H1 (cell line): Measurements from ENCODE around the gene PROSER1. TPM values are rescaled to one million over a fixed set of nuclear protein-coding genes. Genes with fewer than 3 reads are reported as not detected.

Source experiments
- CTCF ChIA-PET: fragments of 300-600 bp; sonication (Branson Sonifier 250); formaldehyde crosslinking; loops from one replicate; lab custom pipeline; 2021; ENCODE audit not compliant: partially characterized antibody; lab: Charles Lee
- POLR2A ChIA-PET: fragments of 300-600 bp; sonication (Branson Sonifier 250); formaldehyde crosslinking; loops from one replicate; lab custom pipeline; 2021; ENCODE audit warnings: inconsistent platforms; ENCODE audit not compliant: partially characterized antibody; lab: Charles Lee
- DNase-seq, 2 experiments: peaks; one replicate each; pipeline versions ENCODE4 v3.0.0 to v3.0.0-alpha.2; 2010 to 2022; ENCODE audit warnings: low spot score in 2 of 2, low read depth in 1 of 2, mixed read lengths in 1 of 2
- FAIRE-seq: peaks from 2 replicates; lab custom pipeline; 2011; peaks lifted over from hg19 to GRCh38; lab: Jason Lieb, UNC
- H2AFZ ChIP-seq: 2 replicates; pipeline ENCODE4 v1.8.1; 2012; ENCODE audit warnings: low read length, inconsistent platforms
- H2AK5ac ChIP-seq: 2 replicates; pipeline ENCODE4 v1.6.1; 2013; ENCODE audit warnings: low read depth, low read length
- H2BK120ac ChIP-seq: replicated peaks from 2 replicates; pipeline ENCODE3; 2013; ENCODE audit warnings: low read depth, low read length, inconsistent platforms
- H2BK12ac ChIP-seq: 2 replicates; pipeline ENCODE4 v1.6.1; 2013; ENCODE audit warnings: low read depth, low read length
- H2BK15ac ChIP-seq: 2 replicates; pipeline ENCODE4 v1.6.1; 2013; ENCODE audit warnings: low read length
- H2BK20ac ChIP-seq: 2 replicates; pipeline ENCODE4 v1.6.1; 2013; ENCODE audit warnings: low read length
- H2BK5ac ChIP-seq: 2 replicates; pipeline ENCODE4 v1.6.1; 2013; ENCODE audit warnings: low read depth, low read length
- H3K14ac ChIP-seq: 2 replicates; pipeline ENCODE4 v1.6.1; 2013; ENCODE audit warnings: inconsistent platforms; ENCODE audit not compliant: insufficient read length
- H3K18ac ChIP-seq: 2 replicates; pipeline ENCODE4 v1.6.1; 2013; ENCODE audit warnings: low read length; ENCODE audit errors: extremely low read depth
- H3K23ac ChIP-seq: 2 replicates; pipeline ENCODE4 v1.6.1; 2013; ENCODE audit warnings: inconsistent platforms; ENCODE audit not compliant: insufficient read length
- H3K23me2 ChIP-seq: 2 replicates; pipeline ENCODE4 v1.6.1; 2013; ENCODE audit warnings: low read depth, low read length
- H3K27ac ChIP-seq: 2 replicates; pipeline ENCODE4 v1.6.1; 2011; ENCODE audit warnings: low read depth, low read length, inconsistent platforms
- H3K27me3 ChIP-seq, 4 experiments: replicated peaks in 1 of 4; 1 replicate in 1 of 4; 2 replicates in 3 of 4; pipeline versions ENCODE4 v1.6.1 to v1.8.1; 2011 to 2013; ENCODE audit warnings: low read length in 3 of 4, mild to moderate bottlenecking in 3 of 4, inconsistent platforms in 2 of 4, mixed read lengths in 2 of 4, moderate library complexity in 1 of 4; ENCODE audit not compliant: control insufficient read depth in 3 of 4, insufficient read depth in 3 of 4; ENCODE audit errors: extremely low read depth in 1 of 4
- H3K36me3 ChIP-seq, 4 experiments: 2 replicates each; pipeline versions ENCODE4 v1.6.1 to v1.8.1; 2011 to 2013; ENCODE audit warnings: mild to moderate bottlenecking in 4 of 4, low read length in 3 of 4, moderate library complexity in 2 of 4, control low read depth in 1 of 4, inconsistent platforms in 1 of 4; ENCODE audit not compliant: insufficient read depth in 4 of 4, control insufficient read depth in 2 of 4
- H3K4ac ChIP-seq: replicated peaks from 2 replicates; pipeline ENCODE3; 2013; ENCODE audit warnings: low read length, low read depth, mixed read lengths, inconsistent platforms; ENCODE audit not compliant: insufficient read length
- H3K4me1 ChIP-seq, 4 experiments: replicated peaks in 1 of 4; 1 replicate in 1 of 4; 2 replicates in 3 of 4; pipeline versions ENCODE4 v1.6.1 to v1.8.1; 2011 to 2013; ENCODE audit warnings: low read length in 3 of 4, inconsistent platforms in 2 of 4, mixed read lengths in 1 of 4; ENCODE audit not compliant: insufficient read depth in 4 of 4, control insufficient read depth in 3 of 4
- H3K4me2 ChIP-seq, 2 experiments: 2 replicates each; pipeline versions ENCODE4 v1.6.1 to v1.8.1; 2011 to 2013; ENCODE audit warnings: low read depth in 2 of 2, low read length in 2 of 2, control low read depth in 1 of 2, inconsistent platforms in 1 of 2, mild to moderate bottlenecking in 1 of 2; ENCODE audit not compliant: insufficient read depth in 1 of 2
- H3K4me3 ChIP-seq, 4 experiments: fragments of 200-600, 300-600 bp in 1 of 4; sonication (generic), shearing (Covaris generic), sonication (Bioruptor Twin) in 1 of 4; 2 replicates each; pipeline versions ENCODE4 v1.5.1 to v1.8.1; 2011 to 2016; ENCODE audit warnings: low read length in 4 of 4, low read depth in 3 of 4, control low read depth in 2 of 4, inconsistent platforms in 2 of 4, mild to moderate bottlenecking in 2 of 4, mixed read lengths in 1 of 4, moderate library complexity in 1 of 4; ENCODE audit not compliant: insufficient read depth in 2 of 4; ENCODE audit errors: extremely low read depth in 1 of 4
- H3K56ac ChIP-seq: replicated peaks from 2 replicates; pipeline ENCODE3; 2013; ENCODE audit warnings: low read depth, mild to moderate bottlenecking, mixed read lengths, low read length, inconsistent platforms; ENCODE audit not compliant: insufficient read length
- H3K79me1 ChIP-seq: 2 replicates; pipeline ENCODE4 v1.6.1; 2013; ENCODE audit warnings: low read depth, low read length, control low read depth
- H3K79me2 ChIP-seq, 2 experiments: 2 replicates each; pipeline versions ENCODE4 v1.6.1 to v1.8.1; 2012 to 2013; ENCODE audit warnings: low read length in 2 of 2, mild to moderate bottlenecking in 2 of 2, inconsistent platforms in 1 of 2; ENCODE audit not compliant: insufficient read depth in 2 of 2, control insufficient read depth in 1 of 2
- H3K9ac ChIP-seq, 4 experiments: replicated peaks in 1 of 4; 1 replicate in 1 of 4; 2 replicates in 3 of 4; pipeline versions ENCODE4 v1.6.1 to v1.8.1; 2011 to 2013; ENCODE audit warnings: low read depth in 3 of 4, low read length in 3 of 4, control low read depth in 2 of 4, mild to moderate bottlenecking in 2 of 4, moderate library complexity in 2 of 4, inconsistent platforms in 1 of 4; ENCODE audit errors: extremely low read depth in 1 of 4
- H3K9me3 ChIP-seq, 2 experiments: 2 replicates each; pipeline versions ENCODE4 v1.6.1 to v1.8.1; 2012 to 2013; ENCODE audit warnings: mild to moderate bottlenecking in 2 of 2, moderate library complexity in 2 of 2, control low read depth in 1 of 2, inconsistent platforms in 1 of 2, low read depth in 1 of 2, low read length in 1 of 2, mixed read lengths in 1 of 2; ENCODE audit not compliant: insufficient read depth in 2 of 2
- H4K20me1 ChIP-seq, 2 experiments: replicated peaks in 1 of 2; 2 replicates each; pipeline versions ENCODE3 to v1.8.1; 2011 to 2013; ENCODE audit warnings: inconsistent platforms in 2 of 2, low read length in 2 of 2, mild to moderate bottlenecking in 1 of 2; ENCODE audit not compliant: insufficient read depth in 2 of 2, control insufficient read depth in 1 of 2
- H4K5ac ChIP-seq: 2 replicates; pipeline ENCODE4 v1.6.1; 2013; ENCODE audit warnings: low read length, low read depth, mixed read lengths, inconsistent platforms; ENCODE audit not compliant: insufficient read length
- H4K8ac ChIP-seq: 2 replicates; pipeline ENCODE4 v1.8.0; 2013; ENCODE audit warnings: mild to moderate bottlenecking, moderate library complexity, low read length, inconsistent platforms; ENCODE audit not compliant: insufficient read depth; ENCODE audit errors: extremely low read depth
- H4K91ac ChIP-seq: replicated peaks from 2 replicates; pipeline ENCODE3; 2013; ENCODE audit warnings: low read length, mixed read lengths, inconsistent platforms; ENCODE audit not compliant: insufficient read length
- CHD2 ChIP-seq: IDR thresholded peaks from 2 replicates; pipeline ENCODE4 v1.6.1; 2012; ENCODE audit warnings: low read length, improper control_type of control experiment
- CREB1 ChIP-seq: IDR thresholded peaks from 2 replicates; pipeline ENCODE4 v1.6.1; 2012; ENCODE audit warnings: inconsistent platforms
- FOSL1 ChIP-seq: IDR thresholded peaks from 2 replicates; pipeline ENCODE4 v1.6.1; 2011; ENCODE audit warnings: mild to moderate bottlenecking, low read depth, low read length, moderate library complexity; ENCODE audit not compliant: insufficient read depth
- KDM1A ChIP-seq: fragments of 200-600, 300-600 bp; sonication (generic); IDR thresholded peaks from 2 replicates; pipeline ENCODE4 v1.7.1; 2016; ENCODE audit warnings: mild to moderate bottlenecking, low read length, borderline replicate concordance
- POU5F1 ChIP-seq: IDR thresholded peaks from 2 replicates; pipeline ENCODE4 v1.6.1; 2011; ENCODE audit warnings: low read depth, mild to moderate bottlenecking, low read length, moderate library complexity
- SIN3A ChIP-seq, 2 experiments: IDR thresholded peaks in 1 of 2; conservative IDR thresholded peaks in 1 of 2; 2 replicates each; pipeline ENCODE4 v1.6.1; 2011 to 2012; ENCODE audit warnings: low read length in 2 of 2, improper control_type of control experiment in 1 of 2, low read depth in 1 of 2, mild to moderate bottlenecking in 1 of 2
- SIRT6 ChIP-seq: IDR thresholded peaks from one replicate; pipeline ENCODE4 v1.7.1; 2012; ENCODE audit warnings: low read length, inconsistent platforms
- SRF ChIP-seq: IDR thresholded peaks from 2 replicates; pipeline ENCODE4 v1.6.1; 2011; ENCODE audit warnings: mild to moderate bottlenecking, low read depth, low read length, moderate library complexity
- TAF7 ChIP-seq: optimal IDR thresholded peaks from 2 replicates; pipeline ENCODE3; 2011; ENCODE audit warnings: low read depth, mild to moderate bottlenecking, inconsistent platforms, low read length, moderate library complexity, borderline replicate concordance
- YY1 ChIP-seq: IDR thresholded peaks from 2 replicates; pipeline ENCODE4 v1.6.1; 2011; ENCODE audit warnings: low read depth, mild to moderate bottlenecking, low read length
- WGBS, 2 experiments: shearing (Covaris generic) in 1 of 2; methylation state at CpG; one replicate each; pipeline versions ENCODE4 v1.1.6 to v1.1.7; 2013 to 2015; ENCODE audit warnings: low lambda C conversion rate in 2 of 2, mixed read lengths in 2 of 2, inconsistent platforms in 1 of 2, low coverage in 1 of 2, missing lambda C conversion rate in 1 of 2; ENCODE audit not compliant: insufficient replicate concordance in 2 of 2, insufficient coverage in 1 of 2, insufficient read length in 1 of 2; ENCODE audit errors: extremely low coverage in 1 of 2, missing lambda C conversion rate in 1 of 2; 5-methylcytosine and 5-hydroxymethylcytosine counted together
- polyA plus RNA-seq, 7 experiments: library from polyadenylated mRNA; depleted of rRNA in 3 of 7; stranded (reverse) in 5 of 7; unstranded in 2 of 7; fragments of >200 nt in 5 of 7; fragments of 200-250 nt in 2 of 7; gene quantifications; 1 replicate in 5 of 7; 2 replicates in 1 of 7; 4 replicates in 1 of 7; pipeline versions ENCODE4 v1.2.1 to v1.2.3, GENCODE V29; 2011 to 2013; ENCODE audit warnings: missing spikeins in 2 of 7, mixed read lengths in 2 of 7
- total RNA-seq: library from RNA; stranded (reverse); fragmentation: NEBNext Ultra II Directional; extraction: Animal tissue kit (Norgen Biotek cat#: 25700); gene quantifications from 2 replicates; pipeline ENCODE4 v1.2.1, GENCODE V29; 2021
- TF ChIP-seq, protein P1 (sequence below): IDR thresholded peaks from 2 replicates; pipeline ENCODE4 v1.6.1; 2012; ENCODE audit warnings: inconsistent platforms
- TF ChIP-seq, protein P2 (sequence below): IDR thresholded peaks from 2 replicates; pipeline ENCODE4 v1.6.1; 2011; ENCODE audit warnings: low read depth, mild to moderate bottlenecking, low read length; ENCODE audit not compliant: insufficient read depth

Gene PROSER1
- total and polyA plus RNA-seq, 2 of the 8 experiments (the other 6 are each of a cell fraction or from before 2014, with no cell fraction given) = 99.2 to 116 TPM

DNA sequence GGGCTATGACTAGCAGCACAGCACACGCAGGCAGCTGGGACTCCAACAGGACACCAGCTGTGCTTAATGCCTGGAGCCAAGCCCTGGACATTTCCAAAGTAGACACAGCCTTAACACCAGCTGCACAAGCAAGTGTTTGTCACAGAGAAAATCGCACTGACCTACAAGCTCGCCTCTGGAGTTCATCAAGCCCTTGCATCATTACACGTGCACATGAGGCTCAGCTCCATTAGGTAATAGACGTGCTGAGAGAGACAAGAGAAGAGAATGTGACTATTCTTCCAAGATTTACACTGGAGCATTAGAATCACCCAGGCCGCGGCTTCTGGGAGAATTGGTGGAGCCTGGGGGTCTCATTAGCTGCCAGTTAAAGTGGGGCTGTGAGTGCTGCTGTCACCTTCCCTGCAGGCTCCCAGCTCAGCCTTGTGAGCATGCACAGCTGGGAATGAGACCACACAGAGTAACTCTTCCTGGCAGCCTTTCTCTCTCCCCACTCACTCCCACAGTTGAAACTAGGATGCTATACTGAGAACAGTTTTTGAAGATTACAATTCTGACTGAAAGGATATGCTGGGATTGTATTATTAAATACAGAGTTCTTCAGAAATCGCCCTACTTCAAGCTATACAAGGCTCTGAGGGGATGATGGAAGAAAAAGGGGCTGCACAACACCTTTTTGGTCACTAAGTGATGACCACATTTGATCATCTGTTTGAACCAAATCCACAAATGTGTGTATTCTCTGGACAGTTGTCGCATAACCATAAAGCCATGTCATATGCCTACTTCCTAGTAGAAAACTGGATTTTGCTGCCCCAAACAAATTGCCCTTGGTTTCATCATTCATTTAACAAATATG, 57.8 kb downstream of the PROSER1 start:
- H2BK12ac ChIP-seq = no peak overlapping the region
- H3K23ac ChIP-seq = no peak overlapping the region
- ChIA-PET POLR2A (no interaction called here), CTCF (interaction anchor here (0.6 to 1.9 kb wide), 5 partner anchors 10 to 1658 kb away, joined by 3 to 5 read pairs (median 4); no protein-coding TSS in a partner anchor)
- no peak overlapping the region for H3K4ac ChIP-seq
- WGBS, 2 experiments = 84% methylated on average over 9 of the region's 9 CpGs; no CpG with 5 or more reads in 1 of the 2 experiments
- no peaks in the 10 kb centered on the region for H3K79me2 ChIP-seq
- peaks cover 0 to 9% (median 4%) of the 10 kb centered on the region in 4 experiments; a peak in 3 of 7 replicates for H3K4me1 ChIP-seq
- no peaks in the 10 kb centered on the region for H3K36me3 ChIP-seq
- no peak overlapping the region; the same call in 1 of the 2 replicates for H4K8ac ChIP-seq
- H3K9me3 ChIP-seq = peaks cover 0 to 4% of the 10 kb centered on the region in 2 experiments; a peak in 1 of 4 replicates
- no peak overlapping the region for H2BK20ac ChIP-seq
- H3K4me3 ChIP-seq = no peak overlapping the region
- no peak overlapping the region for H3K4me2 ChIP-seq
- no peak overlapping the region for H2BK5ac ChIP-seq
- H2AFZ ChIP-seq = peak overlapping the region; percentile 98
- FAIRE-seq (no peak), DNase-seq (no peak)
- H3K56ac ChIP-seq = no peak overlapping the region
- H3K9ac ChIP-seq = no peak overlapping the region
- peak overlapping the region; percentile 38 for H3K27ac ChIP-seq
- no peak overlapping the region for H2AK5ac ChIP-seq
- no peak overlapping the region for H2BK15ac ChIP-seq
- H3K79me1 ChIP-seq = no peaks in the 10 kb centered on the region
- H3K18ac ChIP-seq = no peak overlapping the region
- H3K23me2 ChIP-seq = 0 out of 2 replicates have a peak, but pooled peaks cover 3% of the 10 kb centered on the region
- H4K5ac ChIP-seq = no peak overlapping the region
- H4K20me1 ChIP-seq = no peaks in the 10 kb centered on the region
- H4K91ac ChIP-seq = no peak overlapping the region
- no peak overlapping the region for H2BK120ac ChIP-seq
- no peaks in the 10 kb centered on the region for H3K27me3 ChIP-seq
- H3K14ac ChIP-seq = no peak overlapping the region
- TF ChIP-seq POU5F1 = no peak
- TF ChIP-seq YY1 = no peak
- TF ChIP-seq, protein P1, sequence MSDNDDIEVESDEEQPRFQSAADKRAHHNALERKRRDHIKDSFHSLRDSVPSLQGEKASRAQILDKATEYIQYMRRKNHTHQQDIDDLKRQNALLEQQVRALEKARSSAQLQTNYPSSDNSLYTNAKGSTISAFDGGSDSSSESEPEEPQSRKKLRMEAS = no peak
- no peak for TF ChIP-seq SRF
- TF ChIP-seq FOSL1 = no peak
- no peak for TF ChIP-seq SIRT6
- no peak for TF ChIP-seq TAF7
- TF ChIP-seq, protein P2, sequence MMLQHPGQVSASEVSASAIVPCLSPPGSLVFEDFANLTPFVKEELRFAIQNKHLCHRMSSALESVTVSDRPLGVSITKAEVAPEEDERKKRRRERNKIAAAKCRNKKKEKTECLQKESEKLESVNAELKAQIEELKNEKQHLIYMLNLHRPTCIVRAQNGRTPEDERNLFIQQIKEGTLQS = no peak
- no peak for TF ChIP-seq CHD2
- TF ChIP-seq SIN3A (conservative IDR thresholded peaks at IDR 0.05 in 1 of 2, IDR thresholded peaks at IDR 0.05 in 1 of 2; ENCODE audit: low read depth in 1 of 2, low read length in 2 of 2) = no peak
- no peak for TF ChIP-seq CREB1
- no peak for TF ChIP-seq KDM1A
